GM10266 (cell line): ENCODE results near the gene GSTT4.
"Not testable (repeated sequence)": the region's sequence is repeated elsewhere in the genome, so short reads cannot be mapped to it uniquely, and the experiment has no call there.

ENCODE experiments used
- DNase-seq: peaks from one replicate; pipeline ENCODE4 v3.0.0; 2012; ENCODE audit errors: extremely low spot score
- TF ChIP-seq, protein P1 (sequence below): IDR thresholded peaks from 2 replicates; pipeline ENCODE4 v1.5.1; 2012; ENCODE audit warnings: mild to moderate bottlenecking, low read depth; ENCODE audit not compliant: control insufficient read depth, insufficient read depth; ENCODE audit errors: missing control alignments

GSTT4 gene

DNA sequence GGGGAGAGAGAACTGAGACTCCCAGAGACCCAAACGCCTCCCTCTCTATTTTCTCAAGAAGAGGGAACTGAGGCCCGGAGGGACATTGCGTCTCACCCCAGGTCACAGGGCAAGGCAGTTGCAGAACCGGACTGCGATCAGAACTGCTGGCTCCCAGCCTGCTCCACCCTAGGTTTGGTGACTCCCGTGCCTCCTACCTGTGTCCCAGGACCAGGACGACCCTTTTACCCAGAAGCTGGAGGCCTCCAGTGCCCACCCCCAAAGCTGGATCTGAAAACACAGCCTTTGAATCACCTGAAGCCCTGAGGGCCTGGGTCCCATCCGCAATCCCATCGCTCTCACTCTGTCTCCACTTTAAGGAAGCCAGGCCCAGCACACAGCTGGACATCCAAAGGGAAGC lies 1.4 kb downstream of the GSTT4 start:
- TF ChIP-seq, protein P1, sequence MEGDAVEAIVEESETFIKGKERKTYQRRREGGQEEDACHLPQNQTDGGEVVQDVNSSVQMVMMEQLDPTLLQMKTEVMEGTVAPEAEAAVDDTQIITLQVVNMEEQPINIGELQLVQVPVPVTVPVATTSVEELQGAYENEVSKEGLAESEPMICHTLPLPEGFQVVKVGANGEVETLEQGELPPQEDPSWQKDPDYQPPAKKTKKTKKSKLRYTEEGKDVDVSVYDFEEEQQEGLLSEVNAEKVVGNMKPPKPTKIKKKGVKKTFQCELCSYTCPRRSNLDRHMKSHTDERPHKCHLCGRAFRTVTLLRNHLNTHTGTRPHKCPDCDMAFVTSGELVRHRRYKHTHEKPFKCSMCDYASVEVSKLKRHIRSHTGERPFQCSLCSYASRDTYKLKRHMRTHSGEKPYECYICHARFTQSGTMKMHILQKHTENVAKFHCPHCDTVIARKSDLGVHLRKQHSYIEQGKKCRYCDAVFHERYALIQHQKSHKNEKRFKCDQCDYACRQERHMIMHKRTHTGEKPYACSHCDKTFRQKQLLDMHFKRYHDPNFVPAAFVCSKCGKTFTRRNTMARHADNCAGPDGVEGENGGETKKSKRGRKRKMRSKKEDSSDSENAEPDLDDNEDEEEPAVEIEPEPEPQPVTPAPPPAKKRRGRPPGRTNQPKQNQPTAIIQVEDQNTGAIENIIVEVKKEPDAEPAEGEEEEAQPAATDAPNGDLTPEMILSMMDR: no peak
- no peak for DNase-seq

DNA sequence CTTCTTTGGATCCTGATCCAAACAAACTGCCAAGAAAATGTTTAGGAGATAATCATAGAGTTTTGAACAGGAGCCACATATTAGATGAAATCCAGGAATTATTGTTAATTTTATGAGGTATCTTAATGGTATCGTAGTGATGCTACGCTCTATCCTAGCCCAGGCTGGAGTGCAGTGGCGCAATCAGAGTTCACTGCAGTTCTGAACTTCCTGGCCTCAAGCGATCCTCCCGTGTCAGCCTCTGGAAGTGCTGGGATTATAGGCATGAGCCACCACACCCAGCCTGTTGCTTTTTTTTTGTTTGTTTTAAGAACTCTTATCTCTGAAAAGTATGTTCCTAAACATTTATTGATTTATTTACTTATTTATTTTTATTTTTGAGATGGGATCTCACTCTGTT lies 2.4 kb downstream of the GSTT4 start:
- TF ChIP-seq, protein P1: no peak
- DNase-seq: no peak

DNA sequence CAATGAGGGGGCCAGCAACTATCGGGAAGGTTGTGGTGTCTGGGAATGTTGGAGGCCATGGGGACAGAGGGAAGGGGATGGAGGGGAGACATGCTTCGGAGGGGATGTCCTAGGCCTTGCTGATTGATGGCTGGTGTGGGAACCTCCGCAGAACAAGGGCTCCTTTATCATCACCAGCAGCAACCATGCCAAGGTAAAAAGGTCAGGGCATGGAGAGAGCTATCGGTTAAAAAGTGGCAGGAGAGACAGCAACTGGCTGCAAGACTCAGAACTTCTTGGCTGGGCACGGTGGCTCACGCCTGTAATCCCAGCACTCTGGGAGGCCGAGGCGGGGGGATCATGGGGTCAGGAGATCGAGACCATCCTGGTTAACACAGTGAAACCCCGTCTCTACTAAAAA lies 3.0 kb downstream of the GSTT4 start:
- TF ChIP-seq, protein P1: no peak
- no peak for DNase-seq

DNA sequence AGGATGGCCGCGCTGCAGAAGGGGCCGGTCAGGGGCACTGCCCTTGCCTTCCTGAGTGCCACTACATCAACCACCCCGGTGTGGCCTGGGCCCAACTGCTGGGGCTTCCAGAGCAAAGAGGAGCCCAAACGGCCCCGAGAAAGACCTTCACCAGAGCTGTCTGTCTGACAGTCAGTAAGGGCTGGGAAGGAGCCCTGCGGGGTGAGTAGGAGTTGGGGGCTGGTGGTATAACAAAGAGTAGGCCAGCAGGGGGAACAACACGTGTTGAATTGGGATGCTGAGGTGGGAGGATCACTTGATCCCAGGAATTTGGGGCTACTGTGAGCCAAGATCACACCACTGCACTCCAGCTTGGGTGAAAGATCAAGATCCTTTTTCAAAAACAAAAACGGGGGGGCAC lies 3.9 kb downstream of the GSTT4 start:
- TF ChIP-seq, protein P1: no peak
- no peak for DNase-seq

DNA sequence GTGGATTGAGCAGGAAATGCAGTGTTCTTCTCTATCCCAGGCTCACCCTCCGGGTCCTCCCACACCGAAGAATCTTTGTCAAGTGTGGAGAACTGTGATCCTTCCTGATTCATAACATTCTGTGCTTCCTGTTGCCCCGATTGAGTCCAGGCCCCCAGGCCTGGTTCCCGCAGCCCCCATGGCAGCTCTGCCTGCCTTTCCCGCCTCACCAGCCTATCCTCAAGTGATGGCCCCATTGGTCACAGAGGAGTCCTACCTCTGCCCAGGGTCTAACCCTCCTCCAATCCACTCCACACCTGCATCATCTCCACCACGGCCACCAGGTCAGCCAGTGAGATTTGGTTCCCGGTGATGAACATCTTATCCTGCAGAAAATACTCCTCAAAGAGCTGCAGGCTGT lies 5.5 kb downstream of the GSTT4 start:
- DNase-seq: not testable (repeated sequence)

DNA sequence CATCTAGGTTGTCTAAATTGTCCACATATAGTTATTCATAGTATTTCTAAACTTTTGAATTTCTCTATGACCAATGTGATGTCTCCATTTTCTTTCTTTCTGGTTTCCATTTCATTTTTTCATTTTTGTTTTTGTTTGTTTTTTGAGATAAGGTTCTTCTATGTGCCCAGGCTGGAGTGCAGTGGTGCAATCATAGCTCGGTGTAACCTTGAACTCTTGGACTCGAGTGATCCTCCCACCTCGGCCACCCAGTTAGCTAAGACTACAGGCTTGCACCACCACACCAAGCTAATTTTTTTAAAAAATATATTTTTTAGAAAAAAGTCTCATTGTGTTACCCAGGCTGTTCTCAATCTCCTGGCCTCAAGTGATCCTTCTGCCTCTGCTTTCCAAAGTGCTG lies 8.2 kb downstream of the GSTT4 start:
- no peak for DNase-seq
- TF ChIP-seq, protein P1: no peak

DNA sequence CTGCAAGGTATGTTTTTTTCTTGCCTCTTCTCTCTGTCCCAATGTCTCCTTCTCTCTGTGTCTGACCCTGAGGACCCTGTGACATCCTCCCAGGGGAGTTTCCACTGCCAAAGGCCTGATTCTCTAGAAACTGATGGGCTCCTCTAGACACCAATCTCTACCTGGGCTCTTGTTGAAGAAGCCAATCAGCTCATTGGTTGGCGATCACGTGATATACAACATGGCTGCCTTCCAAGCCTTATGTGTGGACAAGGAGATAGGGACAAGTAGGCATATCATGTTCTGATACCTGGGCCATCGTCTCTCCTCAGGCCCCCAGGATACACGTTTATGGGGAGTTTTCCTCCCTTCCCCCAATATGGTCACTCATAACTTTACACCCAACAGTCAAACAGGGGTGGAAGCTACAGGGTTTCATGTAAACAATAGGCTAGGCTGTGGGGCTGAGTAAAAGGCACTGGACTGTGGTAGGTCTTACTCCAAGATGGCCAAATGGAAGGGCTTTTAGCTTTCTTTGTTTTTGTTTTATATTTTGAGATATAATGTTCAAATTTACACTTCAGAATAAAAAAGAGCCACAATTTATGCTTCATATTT lies 11.6 kb downstream of the GSTT4 start:
- not testable (repeated sequence) for DNase-seq

DNA sequence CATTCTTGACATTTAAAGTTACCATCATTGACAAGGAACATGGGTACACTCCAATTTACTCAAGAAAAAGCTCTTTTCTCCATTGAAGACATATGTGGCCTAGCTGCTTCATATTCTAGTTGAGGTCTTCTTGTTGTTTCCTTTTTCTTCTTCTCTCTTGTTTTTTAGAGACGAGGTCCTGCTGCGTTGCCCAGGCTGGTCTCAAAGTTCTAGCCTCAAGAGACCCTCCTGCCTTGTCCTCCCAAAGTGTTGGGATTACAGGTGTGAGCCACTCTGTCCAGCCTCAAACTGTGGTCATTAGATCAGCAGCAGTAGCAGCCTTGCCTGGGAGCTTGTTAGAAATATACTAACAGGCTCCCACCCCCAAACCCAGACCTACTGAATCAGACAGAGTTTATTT lies 12.2 kb downstream of the GSTT4 start:
- DNase-seq: not testable (repeated sequence)

DNA sequence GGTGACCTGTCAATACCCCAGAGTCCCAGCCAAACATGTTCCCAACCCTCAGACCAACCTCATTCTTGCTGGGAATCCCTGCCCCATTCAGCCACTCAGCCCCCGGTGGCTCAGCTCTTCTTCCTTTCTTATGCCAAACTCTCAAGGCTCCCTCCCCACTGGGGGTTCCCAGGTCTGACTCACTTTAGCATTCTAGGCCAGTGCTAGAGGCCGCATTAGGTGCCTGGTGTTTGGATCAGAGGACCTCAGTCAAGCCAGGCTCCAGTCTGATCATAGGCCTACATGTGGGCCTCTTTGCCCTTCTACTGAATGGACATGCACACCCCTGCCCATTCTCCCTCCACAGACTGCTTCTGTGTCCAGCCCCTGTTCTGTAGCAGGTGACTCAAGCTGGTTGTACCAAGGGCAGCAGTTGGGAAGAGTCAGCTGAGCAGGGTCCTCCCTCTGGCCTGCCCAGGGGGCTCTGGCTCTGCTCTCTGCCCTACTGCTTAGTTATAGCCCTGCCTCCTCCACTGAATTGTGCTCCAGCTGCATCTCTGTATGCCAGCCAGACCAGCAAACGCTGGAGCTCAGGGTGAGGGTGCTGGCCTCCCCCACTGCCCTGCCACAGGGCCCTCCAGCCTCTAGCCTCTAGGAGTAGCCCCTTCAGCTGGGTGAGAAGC lies 15.5 kb downstream of the GSTT4 start:
- DNase-seq: not testable (repeated sequence)

DNA sequence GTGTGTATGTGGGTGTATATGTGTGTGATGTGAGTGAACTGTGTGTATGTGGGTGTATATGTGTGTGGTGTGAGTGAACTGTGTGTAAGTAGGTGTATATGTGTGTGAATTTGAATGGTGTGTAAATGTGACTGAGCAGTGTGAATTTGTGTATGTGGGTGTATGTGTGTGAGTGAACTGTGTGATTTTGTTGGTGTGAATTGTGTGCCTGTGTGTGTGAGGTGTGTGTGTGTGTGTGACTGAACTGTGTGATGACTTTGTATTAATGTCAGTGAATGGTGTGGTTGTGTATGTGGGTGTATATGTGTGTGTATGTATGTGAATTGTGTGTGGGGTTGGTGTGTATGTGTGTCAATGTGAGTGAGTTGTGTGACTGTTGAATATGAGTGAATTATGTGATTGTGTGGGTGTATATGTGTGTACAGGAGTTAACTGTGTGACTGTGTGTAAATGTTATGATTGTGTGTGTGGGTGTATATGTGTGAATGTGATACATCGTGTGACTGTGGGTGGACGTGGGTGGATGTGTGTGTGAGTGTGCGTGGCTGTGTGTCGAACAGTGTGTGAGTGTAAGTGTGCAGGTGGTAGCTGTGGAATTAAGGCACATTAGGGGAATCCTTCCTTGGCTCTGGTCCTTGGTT lies 18.6 kb downstream of the GSTT4 start:
- not testable (repeated sequence) for DNase-seq

DNA sequence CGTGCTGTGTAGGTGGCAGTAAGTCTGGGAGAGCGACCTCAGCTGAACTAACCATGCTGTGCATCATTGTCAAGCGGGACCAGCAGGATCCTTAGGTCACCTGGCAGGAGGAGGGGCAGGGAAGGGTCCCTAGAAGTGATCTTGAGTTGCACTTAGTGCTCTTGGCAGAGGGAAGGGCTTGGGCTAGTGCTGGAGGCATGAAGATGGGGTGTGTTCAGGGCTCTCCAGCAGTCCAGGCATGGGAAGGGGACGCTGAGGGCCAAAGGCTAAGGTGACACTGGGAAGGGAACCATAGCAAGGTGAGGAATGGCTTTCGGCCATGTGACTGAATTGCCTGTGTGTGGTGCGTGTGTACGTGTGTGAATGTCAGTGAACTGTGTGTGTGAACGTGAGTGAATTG lies 19.2 kb downstream of the GSTT4 start:
- not testable (repeated sequence) for DNase-seq
